Suprapubic skin (tissue), 3 donors: ENCODE measurements around the gene TMEM156.

Source experiments
- CTCF ChIP-seq, 2 donors: fragments of 200-600 bp in 1 of 2; fragments of 450-650 bp in 1 of 2; sonication (generic) in 1 of 2; IDR thresholded peaks; one replicate each; pipeline ENCODE4 v1.5.1; 2016 to 2019; ENCODE audit warnings: antibody characterized with exemption in 2 of 2, mild to moderate bottlenecking in 1 of 2, moderate library complexity in 1 of 2
- POLR2AphosphoS5 ChIP-seq, 3 donors: sonication (generic); formaldehyde crosslinking; IDR thresholded peaks; one replicate each; pipeline ENCODE4 v1.6.1; 2017; ENCODE audit warnings: antibody characterized with exemption in 3 of 3

- no peak for TF ChIP-seq CTCF (IDR thresholded peaks at IDR 0.05)
- no peak for TF ChIP-seq POLR2AphosphoS5 (IDR thresholded peaks at IDR 0.05)
Observed at GRCh38 chr4:38995660-38996005, 36.6 kb downstream of the TMEM156 start.
